H1 (cell line): ENCODE results near the gene IQCK. TPM values are rescaled to one million over a fixed set of nuclear protein-coding genes. Genes with fewer than 3 reads are reported as not detected.

Experiments used
- CTCF ChIA-PET: fragments of 300-600 bp; sonication (Branson Sonifier 250); formaldehyde crosslinking; loops from one replicate; lab custom pipeline; 2021; ENCODE audit not compliant: partially characterized antibody; lab: Charles Lee
- POLR2A ChIA-PET: fragments of 300-600 bp; sonication (Branson Sonifier 250); formaldehyde crosslinking; loops from one replicate; lab custom pipeline; 2021; ENCODE audit warnings: inconsistent platforms; ENCODE audit not compliant: partially characterized antibody; lab: Charles Lee
- DNase-seq, 2 experiments: peaks; one replicate each; pipeline versions ENCODE4 v3.0.0 to v3.0.0-alpha.2; 2010 to 2022; ENCODE audit warnings: low spot score in 2 of 2, low read depth in 1 of 2, mixed read lengths in 1 of 2
- FAIRE-seq: peaks from 2 replicates; lab custom pipeline; 2011; peaks lifted over from hg19 to GRCh38; lab: Jason Lieb, UNC
- H2AFZ ChIP-seq: 2 replicates; pipeline ENCODE4 v1.8.1; 2012; ENCODE audit warnings: low read length, inconsistent platforms
- H2AK5ac ChIP-seq: 2 replicates; pipeline ENCODE4 v1.6.1; 2013; ENCODE audit warnings: low read depth, low read length
- H2BK120ac ChIP-seq: replicated peaks from 2 replicates; pipeline ENCODE3; 2013; ENCODE audit warnings: low read depth, low read length, inconsistent platforms
- H2BK12ac ChIP-seq: 2 replicates; pipeline ENCODE4 v1.6.1; 2013; ENCODE audit warnings: low read depth, low read length
- H2BK15ac ChIP-seq: 2 replicates; pipeline ENCODE4 v1.6.1; 2013; ENCODE audit warnings: low read length
- H2BK20ac ChIP-seq: 2 replicates; pipeline ENCODE4 v1.6.1; 2013; ENCODE audit warnings: low read length
- H2BK5ac ChIP-seq: 2 replicates; pipeline ENCODE4 v1.6.1; 2013; ENCODE audit warnings: low read depth, low read length
- H3K14ac ChIP-seq: 2 replicates; pipeline ENCODE4 v1.6.1; 2013; ENCODE audit warnings: inconsistent platforms; ENCODE audit not compliant: insufficient read length
- H3K18ac ChIP-seq: 2 replicates; pipeline ENCODE4 v1.6.1; 2013; ENCODE audit warnings: low read length; ENCODE audit errors: extremely low read depth
- H3K23ac ChIP-seq: 2 replicates; pipeline ENCODE4 v1.6.1; 2013; ENCODE audit warnings: inconsistent platforms; ENCODE audit not compliant: insufficient read length
- H3K23me2 ChIP-seq: 2 replicates; pipeline ENCODE4 v1.6.1; 2013; ENCODE audit warnings: low read depth, low read length
- H3K27ac ChIP-seq: 2 replicates; pipeline ENCODE4 v1.6.1; 2011; ENCODE audit warnings: low read depth, low read length, inconsistent platforms
- H3K27me3 ChIP-seq, 4 experiments: replicated peaks in 1 of 4; 1 replicate in 1 of 4; 2 replicates in 3 of 4; pipeline versions ENCODE4 v1.6.1 to v1.8.1; 2011 to 2013; ENCODE audit warnings: low read length in 3 of 4, mild to moderate bottlenecking in 3 of 4, inconsistent platforms in 2 of 4, mixed read lengths in 2 of 4, moderate library complexity in 1 of 4; ENCODE audit not compliant: control insufficient read depth in 3 of 4, insufficient read depth in 3 of 4; ENCODE audit errors: extremely low read depth in 1 of 4
- H3K36me3 ChIP-seq, 4 experiments: 2 replicates each; pipeline versions ENCODE4 v1.6.1 to v1.8.1; 2011 to 2013; ENCODE audit warnings: mild to moderate bottlenecking in 4 of 4, low read length in 3 of 4, moderate library complexity in 2 of 4, control low read depth in 1 of 4, inconsistent platforms in 1 of 4; ENCODE audit not compliant: insufficient read depth in 4 of 4, control insufficient read depth in 2 of 4
- H3K4ac ChIP-seq: replicated peaks from 2 replicates; pipeline ENCODE3; 2013; ENCODE audit warnings: low read length, low read depth, mixed read lengths, inconsistent platforms; ENCODE audit not compliant: insufficient read length
- H3K4me1 ChIP-seq, 4 experiments: replicated peaks in 1 of 4; 1 replicate in 1 of 4; 2 replicates in 3 of 4; pipeline versions ENCODE4 v1.6.1 to v1.8.1; 2011 to 2013; ENCODE audit warnings: low read length in 3 of 4, inconsistent platforms in 2 of 4, mixed read lengths in 1 of 4; ENCODE audit not compliant: insufficient read depth in 4 of 4, control insufficient read depth in 3 of 4
- H3K4me2 ChIP-seq, 2 experiments: 2 replicates each; pipeline versions ENCODE4 v1.6.1 to v1.8.1; 2011 to 2013; ENCODE audit warnings: low read depth in 2 of 2, low read length in 2 of 2, control low read depth in 1 of 2, inconsistent platforms in 1 of 2, mild to moderate bottlenecking in 1 of 2; ENCODE audit not compliant: insufficient read depth in 1 of 2
- H3K4me3 ChIP-seq, 4 experiments: fragments of 200-600, 300-600 bp in 1 of 4; sonication (generic), shearing (Covaris generic), sonication (Bioruptor Twin) in 1 of 4; 2 replicates each; pipeline versions ENCODE4 v1.5.1 to v1.8.1; 2011 to 2016; ENCODE audit warnings: low read length in 4 of 4, low read depth in 3 of 4, control low read depth in 2 of 4, inconsistent platforms in 2 of 4, mild to moderate bottlenecking in 2 of 4, mixed read lengths in 1 of 4, moderate library complexity in 1 of 4; ENCODE audit not compliant: insufficient read depth in 2 of 4; ENCODE audit errors: extremely low read depth in 1 of 4
- H3K56ac ChIP-seq: replicated peaks from 2 replicates; pipeline ENCODE3; 2013; ENCODE audit warnings: low read depth, mild to moderate bottlenecking, mixed read lengths, low read length, inconsistent platforms; ENCODE audit not compliant: insufficient read length
- H3K79me1 ChIP-seq: 2 replicates; pipeline ENCODE4 v1.6.1; 2013; ENCODE audit warnings: low read depth, low read length, control low read depth
- H3K79me2 ChIP-seq, 2 experiments: 2 replicates each; pipeline versions ENCODE4 v1.6.1 to v1.8.1; 2012 to 2013; ENCODE audit warnings: low read length in 2 of 2, mild to moderate bottlenecking in 2 of 2, inconsistent platforms in 1 of 2; ENCODE audit not compliant: insufficient read depth in 2 of 2, control insufficient read depth in 1 of 2
- H3K9ac ChIP-seq, 4 experiments: replicated peaks in 1 of 4; 1 replicate in 1 of 4; 2 replicates in 3 of 4; pipeline versions ENCODE4 v1.6.1 to v1.8.1; 2011 to 2013; ENCODE audit warnings: low read depth in 3 of 4, low read length in 3 of 4, control low read depth in 2 of 4, mild to moderate bottlenecking in 2 of 4, moderate library complexity in 2 of 4, inconsistent platforms in 1 of 4; ENCODE audit errors: extremely low read depth in 1 of 4
- H3K9me3 ChIP-seq, 2 experiments: 2 replicates each; pipeline versions ENCODE4 v1.6.1 to v1.8.1; 2012 to 2013; ENCODE audit warnings: mild to moderate bottlenecking in 2 of 2, moderate library complexity in 2 of 2, control low read depth in 1 of 2, inconsistent platforms in 1 of 2, low read depth in 1 of 2, low read length in 1 of 2, mixed read lengths in 1 of 2; ENCODE audit not compliant: insufficient read depth in 2 of 2
- H4K20me1 ChIP-seq, 2 experiments: replicated peaks in 1 of 2; 2 replicates each; pipeline versions ENCODE3 to v1.8.1; 2011 to 2013; ENCODE audit warnings: inconsistent platforms in 2 of 2, low read length in 2 of 2, mild to moderate bottlenecking in 1 of 2; ENCODE audit not compliant: insufficient read depth in 2 of 2, control insufficient read depth in 1 of 2
- H4K5ac ChIP-seq: 2 replicates; pipeline ENCODE4 v1.6.1; 2013; ENCODE audit warnings: low read length, low read depth, mixed read lengths, inconsistent platforms; ENCODE audit not compliant: insufficient read length
- H4K8ac ChIP-seq: 2 replicates; pipeline ENCODE4 v1.8.0; 2013; ENCODE audit warnings: mild to moderate bottlenecking, moderate library complexity, low read length, inconsistent platforms; ENCODE audit not compliant: insufficient read depth; ENCODE audit errors: extremely low read depth
- H4K91ac ChIP-seq: replicated peaks from 2 replicates; pipeline ENCODE3; 2013; ENCODE audit warnings: low read length, mixed read lengths, inconsistent platforms; ENCODE audit not compliant: insufficient read length
- CEBPB ChIP-seq: IDR thresholded peaks from 2 replicates; pipeline ENCODE4 v1.6.1; 2012; ENCODE audit warnings: low read depth, low read length
- CTBP2 ChIP-seq: IDR thresholded peaks from 2 replicates; pipeline ENCODE4 v1.7.0; 2011; ENCODE audit warnings: borderline replicate concordance, mild to moderate bottlenecking, moderate library complexity, mixed read lengths, low read length; ENCODE audit not compliant: insufficient read depth, insufficient read length
- KDM4A ChIP-seq: IDR thresholded peaks from one replicate; pipeline ENCODE4 v1.7.1; 2012; ENCODE audit warnings: low read depth, mild to moderate bottlenecking, moderate library complexity, low read length, inconsistent platforms; ENCODE audit not compliant: severe bottlenecking
- RBBP5 ChIP-seq: IDR thresholded peaks from 2 replicates; pipeline ENCODE4 v1.7.1; 2012; ENCODE audit warnings: low read depth, mild to moderate bottlenecking, inconsistent platforms, low read length, moderate library complexity, borderline replicate concordance
- SUZ12 ChIP-seq: fragments of 200-600 bp; sonication (generic); IDR thresholded peaks from 2 replicates; pipeline ENCODE4 v1.6.1; 2012; ENCODE audit warnings: mild to moderate bottlenecking, inconsistent platforms, low read length, moderate library complexity, mixed read lengths
- TBP ChIP-seq: IDR thresholded peaks from 2 replicates; pipeline ENCODE4 v1.6.1; 2011; ENCODE audit warnings: low read depth, low read length, improper control_type of control experiment
- YY1 ChIP-seq: IDR thresholded peaks from 2 replicates; pipeline ENCODE4 v1.6.1; 2011; ENCODE audit warnings: low read depth, mild to moderate bottlenecking, low read length
- WGBS, 2 experiments: shearing (Covaris generic) in 1 of 2; methylation state at CpG; one replicate each; pipeline versions ENCODE4 v1.1.6 to v1.1.7; 2013 to 2015; ENCODE audit warnings: low lambda C conversion rate in 2 of 2, mixed read lengths in 2 of 2, inconsistent platforms in 1 of 2, low coverage in 1 of 2, missing lambda C conversion rate in 1 of 2; ENCODE audit not compliant: insufficient replicate concordance in 2 of 2, insufficient coverage in 1 of 2, insufficient read length in 1 of 2; ENCODE audit errors: extremely low coverage in 1 of 2, missing lambda C conversion rate in 1 of 2; 5-methylcytosine and 5-hydroxymethylcytosine counted together
- polyA plus RNA-seq, 7 experiments: library from polyadenylated mRNA; depleted of rRNA in 3 of 7; stranded (reverse) in 5 of 7; unstranded in 2 of 7; fragments of >200 nt in 5 of 7; fragments of 200-250 nt in 2 of 7; gene quantifications; 1 replicate in 5 of 7; 2 replicates in 1 of 7; 4 replicates in 1 of 7; pipeline versions ENCODE4 v1.2.1 to v1.2.3, GENCODE V29; 2011 to 2013; ENCODE audit warnings: missing spikeins in 2 of 7, mixed read lengths in 2 of 7
- total RNA-seq: library from RNA; stranded (reverse); fragmentation: NEBNext Ultra II Directional; extraction: Animal tissue kit (Norgen Biotek cat#: 25700); gene quantifications from 2 replicates; pipeline ENCODE4 v1.2.1, GENCODE V29; 2021
- TF ChIP-seq, protein P1 (sequence below): IDR thresholded peaks from 2 replicates; pipeline ENCODE4 v1.6.1; 2012; ENCODE audit warnings: inconsistent platforms
- TF ChIP-seq, protein P2 (sequence below): IDR thresholded peaks from 2 replicates; pipeline ENCODE4 v1.6.1; 2011; ENCODE audit warnings: low read depth, mild to moderate bottlenecking, low read length; ENCODE audit not compliant: insufficient read depth
- TF ChIP-seq, protein P3 (sequence below), 3 experiments: IDR thresholded peaks; 1 replicate in 2 of 3; 2 replicates in 1 of 3; pipeline versions ENCODE4 v1.5.1 to v1.6.1; 2011; ENCODE audit warnings: low read length in 3 of 3, mild to moderate bottlenecking in 3 of 3, inconsistent platforms in 2 of 3, low read depth in 1 of 3, moderate library complexity in 1 of 3; ENCODE audit not compliant: insufficient read depth in 1 of 3; ENCODE audit errors: control extremely low read depth in 1 of 3

IQCK gene
- total and polyA plus RNA-seq, 2 of the 8 experiments (the other 6 are each of a cell fraction or from before 2014, with no cell fraction given), result 6.2 to 9.3 TPM

DNA sequence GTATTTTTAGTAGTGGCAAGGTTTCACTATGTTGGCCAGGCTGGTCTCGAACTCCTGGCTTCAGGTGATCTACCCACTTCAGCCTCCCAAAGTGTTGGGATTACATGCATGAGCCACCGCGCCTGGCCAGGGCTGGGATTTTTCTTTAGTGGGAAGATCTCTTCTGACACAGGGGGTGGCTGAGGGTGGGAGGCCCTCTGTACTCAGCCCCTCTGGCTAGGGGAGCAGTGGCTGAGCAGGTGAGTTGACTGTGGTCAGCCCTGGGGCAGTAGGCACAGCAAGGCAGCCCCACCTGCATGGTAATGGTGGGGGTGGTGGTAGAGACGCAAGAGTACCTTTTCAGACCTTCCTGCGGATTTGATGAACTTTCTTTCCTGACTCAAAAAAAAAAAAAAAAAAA is 178.9 kb downstream of the IQCK start:
- Histone ChIP-seq H3K23ac (no peak overlapping the region), H2BK5ac (no peak overlapping the region), H3K9me3 (no peaks in the 10 kb centered on the region), H3K4me1 (peaks cover 0 to 7% (median 4%) of the 10 kb centered on the region in 4 experiments; a peak in 5 of 7 replicates), H3K79me2 (no peaks in the 10 kb centered on the region), H3K56ac (no peak overlapping the region), H3K79me1 (no peaks in the 10 kb centered on the region), H3K27ac (no peak overlapping the region), H3K18ac (no peak overlapping the region), H2BK12ac (no peak overlapping the region), H4K91ac (no peak overlapping the region), H3K4ac (no peak overlapping the region), H3K23me2 (no peaks in the 10 kb centered on the region), H3K9ac (no peak overlapping the region), H4K5ac (no peak overlapping the region), H3K14ac (no peak overlapping the region), H4K20me1 (no peaks in the 10 kb centered on the region), H3K4me2 (no peak overlapping the region), H2AFZ (no peak overlapping the region), H3K4me3 (no peak overlapping the region), H2BK20ac (no peak overlapping the region), H2BK120ac (no peak overlapping the region), H4K8ac (peak overlapping the region; percentile 19; the same call in 1 of the 2 replicates), H2BK15ac (no peak overlapping the region), H3K36me3 (no peaks in the 10 kb centered on the region), H2AK5ac (no peak overlapping the region), H3K27me3 (no peaks in the 10 kb centered on the region)
- FAIRE-seq (no peak), DNase-seq (no peak)
- ChIA-PET CTCF (interaction anchor here (1.2 to 5.0 kb wide), 6 partner anchors 11 to 488 kb away, joined by 3 to 57 read pairs (median 4); no protein-coding TSS in a partner anchor), POLR2A (no interaction called here)
- WGBS, 2 experiments, result 80% methylated on average over 5 of the region's 5 CpGs; no CpG with 5 or more reads in 1 of the 2 experiments
- TF ChIP-seq, protein P1, sequence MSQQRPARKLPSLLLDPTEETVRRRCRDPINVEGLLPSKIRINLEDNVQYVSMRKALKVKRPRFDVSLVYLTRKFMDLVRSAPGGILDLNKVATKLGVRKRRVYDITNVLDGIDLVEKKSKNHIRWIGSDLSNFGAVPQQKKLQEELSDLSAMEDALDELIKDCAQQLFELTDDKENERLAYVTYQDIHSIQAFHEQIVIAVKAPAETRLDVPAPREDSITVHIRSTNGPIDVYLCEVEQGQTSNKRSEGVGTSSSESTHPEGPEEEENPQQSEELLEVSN, result no peak
- TF ChIP-seq TBP (no peak), SUZ12 (no peak), CTBP2 (no peak), RBBP5 (no peak), YY1 (no peak), KDM4A (no peak), CEBPB (no peak)
- TF ChIP-seq, protein P2, sequence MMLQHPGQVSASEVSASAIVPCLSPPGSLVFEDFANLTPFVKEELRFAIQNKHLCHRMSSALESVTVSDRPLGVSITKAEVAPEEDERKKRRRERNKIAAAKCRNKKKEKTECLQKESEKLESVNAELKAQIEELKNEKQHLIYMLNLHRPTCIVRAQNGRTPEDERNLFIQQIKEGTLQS, result no peak
- TF ChIP-seq, protein P3, sequence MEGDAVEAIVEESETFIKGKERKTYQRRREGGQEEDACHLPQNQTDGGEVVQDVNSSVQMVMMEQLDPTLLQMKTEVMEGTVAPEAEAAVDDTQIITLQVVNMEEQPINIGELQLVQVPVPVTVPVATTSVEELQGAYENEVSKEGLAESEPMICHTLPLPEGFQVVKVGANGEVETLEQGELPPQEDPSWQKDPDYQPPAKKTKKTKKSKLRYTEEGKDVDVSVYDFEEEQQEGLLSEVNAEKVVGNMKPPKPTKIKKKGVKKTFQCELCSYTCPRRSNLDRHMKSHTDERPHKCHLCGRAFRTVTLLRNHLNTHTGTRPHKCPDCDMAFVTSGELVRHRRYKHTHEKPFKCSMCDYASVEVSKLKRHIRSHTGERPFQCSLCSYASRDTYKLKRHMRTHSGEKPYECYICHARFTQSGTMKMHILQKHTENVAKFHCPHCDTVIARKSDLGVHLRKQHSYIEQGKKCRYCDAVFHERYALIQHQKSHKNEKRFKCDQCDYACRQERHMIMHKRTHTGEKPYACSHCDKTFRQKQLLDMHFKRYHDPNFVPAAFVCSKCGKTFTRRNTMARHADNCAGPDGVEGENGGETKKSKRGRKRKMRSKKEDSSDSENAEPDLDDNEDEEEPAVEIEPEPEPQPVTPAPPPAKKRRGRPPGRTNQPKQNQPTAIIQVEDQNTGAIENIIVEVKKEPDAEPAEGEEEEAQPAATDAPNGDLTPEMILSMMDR (IDR thresholded peaks at IDR 0.05; ENCODE audit: control extremely low read depth in 1 of 3, insufficient read depth in 1 of 3, low read depth in 1 of 3, low read length in 3 of 3), result no peak
